Adrenal gland (tissue), 5 donors: ENCODE data around the gene BDKRB1.

ENCODE experiments used
- POLR2A ChIP-seq, 2 donors: fragments of 450-650 bp; IDR thresholded peaks; one replicate each; pipeline ENCODE4 v1.6.1; 2017; ENCODE audit warnings: antibody characterized with exemption in 2 of 2, mild to moderate bottlenecking in 2 of 2, moderate library complexity in 1 of 2
- TF ChIP-seq, protein P1 (sequence below), 6 experiments: fragments of 450-650 bp in 4 of 6; fragments of 200-600 bp in 2 of 6; sonication (generic) in 1 of 6; IDR thresholded peaks; 1 replicate in 5 of 6; 2 replicates in 1 of 6; pipeline versions ENCODE4 v1.5.1 to v1.8.0; 2016 to 2021; ENCODE audit warnings: antibody characterized with exemption in 6 of 6, mild to moderate bottlenecking in 2 of 6, moderate library complexity in 1 of 6
- donor health status: DM: no; HTN: no; CAD: no.

DNA sequence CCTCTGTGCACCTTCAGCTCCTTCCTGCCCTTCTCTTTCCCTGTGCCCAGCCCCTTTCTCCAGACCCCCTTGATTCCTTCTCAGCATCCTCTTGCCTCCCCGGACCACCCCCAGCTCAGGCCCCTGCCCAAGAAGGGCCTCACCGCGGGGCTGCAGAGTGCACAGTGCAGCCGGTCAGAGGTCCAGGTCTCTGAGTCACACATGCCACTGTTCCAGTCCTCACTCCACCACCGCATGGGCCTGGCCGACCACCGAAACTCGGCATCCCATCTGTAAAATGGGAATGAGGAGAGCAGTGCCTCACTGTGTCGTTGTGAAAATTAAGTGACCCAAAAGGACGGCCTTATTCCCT lies 13.3 kb downstream of the BDKRB1 start:
- TF ChIP-seq, protein P1, sequence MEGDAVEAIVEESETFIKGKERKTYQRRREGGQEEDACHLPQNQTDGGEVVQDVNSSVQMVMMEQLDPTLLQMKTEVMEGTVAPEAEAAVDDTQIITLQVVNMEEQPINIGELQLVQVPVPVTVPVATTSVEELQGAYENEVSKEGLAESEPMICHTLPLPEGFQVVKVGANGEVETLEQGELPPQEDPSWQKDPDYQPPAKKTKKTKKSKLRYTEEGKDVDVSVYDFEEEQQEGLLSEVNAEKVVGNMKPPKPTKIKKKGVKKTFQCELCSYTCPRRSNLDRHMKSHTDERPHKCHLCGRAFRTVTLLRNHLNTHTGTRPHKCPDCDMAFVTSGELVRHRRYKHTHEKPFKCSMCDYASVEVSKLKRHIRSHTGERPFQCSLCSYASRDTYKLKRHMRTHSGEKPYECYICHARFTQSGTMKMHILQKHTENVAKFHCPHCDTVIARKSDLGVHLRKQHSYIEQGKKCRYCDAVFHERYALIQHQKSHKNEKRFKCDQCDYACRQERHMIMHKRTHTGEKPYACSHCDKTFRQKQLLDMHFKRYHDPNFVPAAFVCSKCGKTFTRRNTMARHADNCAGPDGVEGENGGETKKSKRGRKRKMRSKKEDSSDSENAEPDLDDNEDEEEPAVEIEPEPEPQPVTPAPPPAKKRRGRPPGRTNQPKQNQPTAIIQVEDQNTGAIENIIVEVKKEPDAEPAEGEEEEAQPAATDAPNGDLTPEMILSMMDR (IDR thresholded peaks at IDR 0.05) = no peak
- no peak for TF ChIP-seq POLR2A (IDR thresholded peaks at IDR 0.05)
